HG03175 (cell line): ENCODE measurements around the gene KRTAP19-5.
"Not testable (repeated sequence)": the region's sequence is repeated elsewhere in the genome, so short reads cannot be mapped to it uniquely, and the experiment has no call there.

Source experiments
- ATAC-seq: cut with Tn5 transposase; IDR thresholded peaks from one replicate; pipeline ENCODE4 v1.9.1; 2021; ENCODE audit warnings: mild to moderate bottlenecking, moderate library complexity; ENCODE audit not compliant: unreplicated experiment

KRTAP19-5 gene

GRCh38 chr21:30502041-30502440, at the start of gene KRTAP19-5:
KRTAP19-5 (minus strand) TSS chr21:30502141; CDS start chr21:30502090, 51 bp downstream.
- no peak for ATAC-seq

GRCh38 chr21:30541764-30542163, 39.8 kb upstream of the KRTAP19-5 start, which contains the start of gene KRTAP19-6:
KRTAP19-6 (minus strand) TSS chr21:30541864; CDS start chr21:30541833, 31 bp downstream.
- ATAC-seq, result no peak

GRCh38 chr21:30518876-30519275, 16.9 kb upstream of the KRTAP19-5 start:
- ATAC-seq, result no peak

DNA sequence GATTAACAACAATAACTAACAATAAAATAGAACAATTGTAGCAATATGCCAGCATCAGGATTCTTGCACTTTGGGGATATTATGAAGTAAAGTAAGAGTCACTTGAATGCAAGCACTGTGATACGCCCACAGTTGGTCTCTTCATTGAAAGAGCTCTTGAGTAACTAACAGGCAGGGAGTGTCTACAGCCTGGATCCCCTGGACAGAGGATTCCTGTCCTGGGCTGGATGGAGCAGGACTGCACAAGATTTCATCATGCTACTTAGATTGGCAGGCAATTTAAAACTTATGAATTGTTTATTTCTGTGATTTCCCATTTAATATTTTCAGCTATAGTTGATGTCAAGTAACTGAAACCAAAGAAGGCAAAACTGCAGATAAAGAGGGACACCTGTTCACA, 13.7 kb upstream of the KRTAP19-5 start:
- no peak for ATAC-seq

- ATAC-seq, result not testable (repeated sequence)
These were observed 3.8 kb upstream of the KRTAP19-5 start for GRCh38 chr21:30505621-30506205.

GRCh38 chr21:30497065-30497464, 4.9 kb downstream of the KRTAP19-5 start, which contains the start of gene KRTAP19-4:
KRTAP19-4 (minus strand) TSS chr21:30497165; CDS start chr21:30497110, 55 bp downstream.
- ATAC-seq, result no peak

- ATAC-seq, result no peak
These were observed 9.9 kb downstream of the KRTAP19-5 start, which contains the start of gene KRTAP19-3 for GRCh38 chr21:30491963-30492428. KRTAP19-3 (minus strand) TSS chr21:30492013; CDS start chr21:30491957, 56 bp downstream.

- no peak for ATAC-seq
These were observed 14.6 kb downstream of the KRTAP19-5 start, which contains the start of gene KRTAP19-2 for GRCh38 chr21:30487336-30487735. KRTAP19-2 (minus strand) TSS chr21:30487436; CDS start chr21:30487348, 88 bp downstream.

DNA sequence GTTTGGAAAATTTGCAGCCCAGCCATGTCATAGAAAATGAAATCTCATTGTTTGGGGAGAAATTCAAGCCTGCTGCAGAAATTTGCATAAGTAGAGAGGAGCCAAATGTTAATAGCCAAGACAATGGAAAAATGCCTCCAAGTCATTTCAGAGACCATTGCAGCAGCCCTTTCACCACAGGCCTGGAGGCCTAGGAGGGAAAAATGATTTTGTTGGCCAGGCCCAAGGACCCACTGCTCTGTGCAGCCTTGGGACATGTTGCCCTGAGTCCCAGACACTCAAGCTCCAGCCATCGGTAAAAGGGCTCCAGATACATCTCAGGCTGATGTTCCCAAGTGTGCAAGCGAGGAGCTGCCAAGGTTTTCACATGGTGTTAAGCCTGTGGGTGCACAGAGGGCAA, 15.8 kb downstream of the KRTAP19-5 start:
- no peak for ATAC-seq

DNA sequence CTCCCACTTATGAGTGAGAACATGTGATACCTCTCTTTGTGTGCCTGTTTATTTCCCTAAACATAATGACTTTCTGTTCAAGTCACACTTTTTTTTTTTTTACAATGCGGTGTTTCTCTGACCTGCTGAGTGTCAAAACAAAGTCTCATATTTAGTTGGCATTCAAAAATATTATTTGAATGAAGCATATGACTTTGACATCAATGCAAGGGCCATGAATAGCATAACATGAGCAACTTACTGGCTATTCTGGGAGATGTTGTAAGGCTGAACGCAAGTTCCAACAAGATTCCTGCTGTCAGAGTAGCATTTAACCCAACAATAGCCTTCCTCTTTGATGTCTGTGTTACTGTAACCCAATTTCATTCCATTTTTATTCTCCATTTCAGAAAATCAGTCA, 19.8 kb downstream of the KRTAP19-5 start:
- ATAC-seq, result no peak

DNA sequence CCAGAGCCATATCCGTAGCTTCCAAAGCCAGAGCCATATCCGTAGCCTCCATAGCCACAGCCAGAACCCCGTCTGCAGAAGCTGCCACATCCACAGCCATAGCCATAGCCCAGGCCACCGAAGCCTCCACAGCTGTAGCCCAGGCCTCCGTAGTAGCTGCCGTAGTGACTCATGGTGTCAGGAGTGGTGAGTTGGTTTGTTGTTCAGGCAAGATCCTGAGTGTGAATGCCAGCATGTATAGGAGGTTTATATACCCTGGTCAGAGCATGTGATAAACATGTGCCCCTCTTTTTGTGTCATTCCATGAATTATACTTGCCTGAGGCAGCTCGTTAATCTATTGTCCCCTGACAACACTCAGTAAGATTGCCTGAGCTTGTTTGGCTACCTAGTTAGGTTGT, 21.8 kb downstream of the KRTAP19-5 start, which contains the start of gene KRTAP19-1:
Gene KRTAP19-1 (minus strand): TSS at position 223 of the 400 bp plus-strand sequence. CDS start 50 bp downstream, at position 173.
- ATAC-seq, result no peak

GRCh38 chr21:30479259-30479658, 22.7 kb downstream of the KRTAP19-5 start:
- no peak for ATAC-seq

DNA sequence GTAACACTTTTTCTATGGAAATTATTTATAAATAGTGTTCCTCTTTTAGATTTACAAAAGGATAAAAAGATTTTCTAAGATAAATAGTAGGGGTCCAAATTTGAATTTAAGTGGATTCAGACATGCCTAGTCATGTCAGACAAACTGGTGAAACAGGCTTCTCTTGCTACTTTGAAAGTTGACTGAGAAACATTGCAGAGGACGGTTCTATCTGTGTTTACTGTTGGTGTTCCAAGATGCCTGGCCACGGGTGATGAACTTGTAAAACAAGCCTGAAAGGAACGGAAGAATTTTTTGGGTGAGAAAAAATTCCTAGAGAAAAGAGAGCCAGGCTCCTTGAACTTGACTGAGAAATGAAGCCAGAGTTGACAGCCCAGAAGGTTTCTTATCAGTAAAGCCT, 23.9 kb downstream of the KRTAP19-5 start:
- ATAC-seq, result no peak

DNA sequence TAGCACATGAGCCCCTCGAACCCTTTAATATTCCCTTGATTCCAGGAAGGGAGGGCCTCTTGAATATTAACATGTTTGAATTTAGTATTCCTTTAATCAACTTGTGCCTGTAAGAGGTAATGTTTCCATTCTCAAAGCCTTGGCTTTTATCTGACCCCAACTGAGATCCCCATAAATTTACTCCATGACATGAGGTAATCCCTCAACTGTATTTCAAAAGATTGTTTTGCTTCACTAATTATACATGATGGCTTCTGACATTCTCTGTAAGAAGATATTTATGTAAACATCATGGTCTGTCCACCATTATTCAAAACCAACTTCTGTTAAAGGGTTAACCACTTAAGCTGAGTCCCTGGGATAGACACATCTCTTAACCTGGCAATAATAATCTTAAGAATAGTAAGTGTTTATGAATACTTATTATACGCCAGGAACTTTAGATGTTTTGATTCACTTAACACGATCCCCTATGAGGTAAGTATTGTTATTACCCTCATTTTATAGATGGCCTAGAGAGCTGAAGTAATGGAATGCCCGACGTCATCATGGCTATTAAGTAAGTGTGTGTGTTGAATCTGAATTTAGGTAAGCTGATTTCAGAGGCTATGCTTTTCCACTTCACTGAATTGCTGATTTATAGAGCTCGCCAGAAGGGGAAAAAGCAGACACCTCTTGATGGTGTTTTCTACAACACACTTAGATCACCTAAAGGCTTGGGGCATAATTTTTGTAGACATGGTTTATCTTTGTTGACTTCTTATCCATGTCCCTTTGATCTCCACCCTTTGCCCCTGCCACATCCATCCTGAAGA, 32.8 kb downstream of the KRTAP19-5 start:
- no peak for ATAC-seq

- ATAC-seq, result no peak
These were observed 38.2 kb downstream of the KRTAP19-5 start for GRCh38 chr21:30463713-30464112.
